GM21528 (cell line): ENCODE data around the gene PRKD3.
"Not testable (repeated sequence)": the region's sequence is repeated elsewhere in the genome, so short reads cannot be mapped to it uniquely, and the experiment has no call there.

ENCODE experiments used
- ATAC-seq: cut with Tn5 transposase; IDR thresholded peaks from one replicate; pipeline ENCODE4 v1.9.1; 2021; ENCODE audit warnings: mild to moderate bottlenecking, moderate library complexity; ENCODE audit not compliant: unreplicated experiment, low FRiP score

Gene PRKD3

GRCh38 chr2:37317746-37318145 is 6.9 kb downstream of the PRKD3 start:
- no peak for ATAC-seq

- no peak for ATAC-seq
Observed at GRCh38 chr2:37316181-37316580, 8.5 kb downstream of the PRKD3 start.

- no peak for ATAC-seq
Observed at GRCh38 chr2:37315364-37315763, 9.3 kb downstream of the PRKD3 start.

GRCh38 chr2:37307500-37307899 is 17.1 kb downstream of the PRKD3 start:
- no peak for ATAC-seq

GRCh38 chr2:37306024-37306423 is 18.6 kb downstream of the PRKD3 start:
- ATAC-seq: no peak

- no peak for ATAC-seq
Observed at GRCh38 chr2:37302701-37303252, 21.9 kb downstream of the PRKD3 start.

GRCh38 chr2:37301408-37301807 is 23.2 kb downstream of the PRKD3 start:
- ATAC-seq: no peak

GRCh38 chr2:37300578-37300977 is 24.1 kb downstream of the PRKD3 start:
- no peak for ATAC-seq

GRCh38 chr2:37300146-37300545 is 24.5 kb downstream of the PRKD3 start:
- no peak for ATAC-seq

- no peak for ATAC-seq
Observed at GRCh38 chr2:37297632-37298031, 27.0 kb downstream of the PRKD3 start.

- no peak for ATAC-seq
Observed at GRCh38 chr2:37295469-37296073, 29.1 kb downstream of the PRKD3 start.

GRCh38 chr2:37294858-37295257 is 29.8 kb downstream of the PRKD3 start:
- not testable (repeated sequence) for ATAC-seq

GRCh38 chr2:37291680-37292079 is 33.0 kb downstream of the PRKD3 start:
- no peak for ATAC-seq

- ATAC-seq: no peak
Observed at GRCh38 chr2:37287966-37288365, 36.7 kb downstream of the PRKD3 start.

GRCh38 chr2:37284381-37284780 is 40.3 kb downstream of the PRKD3 start:
- no peak for ATAC-seq

- no peak for ATAC-seq
Observed at GRCh38 chr2:37283207-37283606, 41.4 kb downstream of the PRKD3 start.

GRCh38 chr2:37282746-37283145 is 41.9 kb downstream of the PRKD3 start:
- ATAC-seq: no peak

GRCh38 chr2:37281916-37282315 is 42.7 kb downstream of the PRKD3 start:
- no peak for ATAC-seq

GRCh38 chr2:37276291-37276690 is 48.3 kb downstream of the PRKD3 start:
- ATAC-seq: no peak
